HG03342 (cell line): Measurements from ENCODE around the gene CALHM3.
"Not testable (repeated sequence)": the region's sequence is repeated elsewhere in the genome, so short reads cannot be mapped to it uniquely, and the experiment has no call there.

ENCODE experiments used
- ATAC-seq: cut with Tn5 transposase; IDR thresholded peaks from one replicate; pipeline ENCODE4 v1.9.1; 2021; ENCODE audit warnings: mild to moderate bottlenecking, moderate library complexity; ENCODE audit not compliant: unreplicated experiment

Gene CALHM3, protein sequence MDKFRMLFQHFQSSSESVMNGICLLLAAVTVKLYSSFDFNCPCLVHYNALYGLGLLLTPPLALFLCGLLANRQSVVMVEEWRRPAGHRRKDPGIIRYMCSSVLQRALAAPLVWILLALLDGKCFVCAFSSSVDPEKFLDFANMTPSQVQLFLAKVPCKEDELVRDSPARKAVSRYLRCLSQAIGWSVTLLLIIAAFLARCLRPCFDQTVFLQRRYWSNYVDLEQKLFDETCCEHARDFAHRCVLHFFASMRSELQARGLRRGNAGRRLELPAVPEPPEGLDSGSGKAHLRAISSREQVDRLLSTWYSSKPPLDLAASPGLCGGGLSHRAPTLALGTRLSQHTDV

GRCh38 chr10:103479135-103479534, at the start of gene CALHM3:
Gene CALHM3, minus strand, starts transcription at chr10:103479240. Its CDS starts 208 bp downstream, at chr10:103479032.
- no peak for ATAC-seq

- no peak for ATAC-seq
These were observed 49.5 kb upstream of the CALHM3 start for GRCh38 chr10:103528549-103528948.

GRCh38 chr10:103527476-103527875, 48.4 kb upstream of the CALHM3 start:
- not testable (repeated sequence) for ATAC-seq

DNA sequence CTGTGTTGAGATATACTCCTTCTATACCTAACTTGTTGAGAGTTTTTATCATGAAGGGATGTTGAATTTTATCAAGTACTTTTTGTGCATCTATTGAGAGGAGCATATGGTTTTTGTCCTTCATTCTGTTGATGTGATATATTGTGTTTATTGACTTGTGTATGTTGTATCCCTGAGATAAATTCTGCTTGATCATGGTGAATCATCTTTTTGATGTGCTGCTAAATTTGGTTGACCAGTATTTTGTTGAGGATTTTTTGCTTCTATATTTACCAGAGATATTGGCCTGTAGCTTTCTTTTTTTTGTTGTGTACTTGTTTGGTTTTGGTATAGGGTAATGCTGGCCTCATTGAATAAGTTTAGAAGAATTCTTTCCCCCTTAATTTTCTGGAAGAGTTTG, 46.9 kb upstream of the CALHM3 start:
- no peak for ATAC-seq

DNA sequence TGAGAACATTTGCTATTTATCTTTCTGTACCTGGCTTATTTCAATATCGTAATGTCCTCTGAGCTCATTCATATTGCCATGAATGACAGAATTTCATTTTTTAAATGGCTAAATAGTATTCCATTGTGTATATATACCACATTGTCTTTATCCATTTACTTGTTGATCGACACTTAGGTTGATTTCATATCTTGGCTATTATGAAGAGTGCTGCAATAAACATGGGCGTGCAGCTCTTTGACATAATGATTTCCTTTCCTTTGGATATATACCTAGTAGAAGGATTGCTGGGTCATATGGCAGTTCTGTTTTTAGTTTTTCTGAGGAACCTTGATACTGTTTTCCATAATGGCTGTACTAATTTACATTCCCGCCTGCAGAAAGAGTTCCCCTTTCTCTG, 44.6 kb upstream of the CALHM3 start:
- no peak for ATAC-seq

GRCh38 chr10:103522006-103522405, 43.0 kb upstream of the CALHM3 start:
- ATAC-seq = not testable (repeated sequence)

DNA sequence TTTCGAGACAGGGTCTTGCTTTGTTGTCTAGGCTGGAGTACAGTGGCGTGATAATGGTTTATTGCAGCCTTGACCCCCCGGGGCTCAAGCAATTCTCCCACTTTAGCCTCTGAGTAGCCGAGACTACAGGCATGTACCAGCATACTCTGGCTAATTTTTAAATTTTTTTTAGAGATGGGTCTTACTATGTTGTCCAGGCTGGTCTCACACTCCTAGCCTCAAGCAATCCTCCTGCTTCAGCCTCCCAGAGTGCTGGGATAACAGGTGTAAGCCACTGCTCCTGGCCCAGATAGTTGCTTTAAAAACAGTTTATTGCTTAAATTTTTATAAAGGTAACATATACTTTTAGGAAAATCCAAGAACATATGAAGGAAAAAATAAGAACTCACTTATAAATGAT, 40.8 kb upstream of the CALHM3 start:
- no peak for ATAC-seq

DNA sequence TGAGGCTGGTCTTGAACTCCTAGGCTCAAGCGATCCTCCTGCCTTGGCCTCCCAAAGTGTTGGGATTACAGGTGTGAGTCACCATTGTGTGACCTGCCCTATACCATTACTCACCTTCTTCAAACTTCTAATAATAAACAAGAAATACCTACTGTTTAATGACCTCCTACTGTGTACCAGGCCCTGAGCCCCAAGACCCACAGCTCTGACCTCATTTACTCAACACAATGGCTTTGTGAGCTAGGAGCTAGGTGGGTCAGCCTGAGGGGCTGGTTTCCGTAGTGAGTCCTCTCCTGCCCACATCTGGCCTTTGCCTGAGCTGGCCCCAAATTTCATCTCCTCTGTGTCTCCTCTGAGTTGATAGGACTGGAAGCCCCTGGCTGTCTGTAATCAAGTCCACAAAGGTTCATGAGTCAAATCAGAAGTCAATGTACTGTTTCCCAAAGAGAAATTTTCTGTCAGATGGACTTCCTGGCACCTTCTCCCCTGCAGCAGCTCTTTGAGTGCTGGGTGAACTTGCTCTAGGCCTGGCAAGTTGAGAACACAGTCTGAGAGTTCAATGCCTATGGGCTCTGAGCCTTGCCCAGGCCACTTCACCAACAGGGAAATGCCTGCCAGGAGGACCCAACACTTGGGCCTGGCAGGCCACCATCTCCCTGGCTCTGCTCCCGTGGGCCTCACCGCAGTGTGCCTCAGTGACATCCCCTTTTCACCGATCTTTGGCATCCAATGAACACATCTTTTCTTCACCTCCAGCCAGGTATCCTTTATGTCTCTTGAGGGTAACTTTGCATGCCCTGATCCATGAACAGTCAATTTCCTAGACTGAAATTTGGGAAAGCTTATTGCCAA, 38.4 kb upstream of the CALHM3 start:
- ATAC-seq = no peak

GRCh38 chr10:103514244-103514643, 35.2 kb upstream of the CALHM3 start:
- no peak for ATAC-seq

GRCh38 chr10:103513380-103514060, 34.5 kb upstream of the CALHM3 start:
- ATAC-seq = no peak

DNA sequence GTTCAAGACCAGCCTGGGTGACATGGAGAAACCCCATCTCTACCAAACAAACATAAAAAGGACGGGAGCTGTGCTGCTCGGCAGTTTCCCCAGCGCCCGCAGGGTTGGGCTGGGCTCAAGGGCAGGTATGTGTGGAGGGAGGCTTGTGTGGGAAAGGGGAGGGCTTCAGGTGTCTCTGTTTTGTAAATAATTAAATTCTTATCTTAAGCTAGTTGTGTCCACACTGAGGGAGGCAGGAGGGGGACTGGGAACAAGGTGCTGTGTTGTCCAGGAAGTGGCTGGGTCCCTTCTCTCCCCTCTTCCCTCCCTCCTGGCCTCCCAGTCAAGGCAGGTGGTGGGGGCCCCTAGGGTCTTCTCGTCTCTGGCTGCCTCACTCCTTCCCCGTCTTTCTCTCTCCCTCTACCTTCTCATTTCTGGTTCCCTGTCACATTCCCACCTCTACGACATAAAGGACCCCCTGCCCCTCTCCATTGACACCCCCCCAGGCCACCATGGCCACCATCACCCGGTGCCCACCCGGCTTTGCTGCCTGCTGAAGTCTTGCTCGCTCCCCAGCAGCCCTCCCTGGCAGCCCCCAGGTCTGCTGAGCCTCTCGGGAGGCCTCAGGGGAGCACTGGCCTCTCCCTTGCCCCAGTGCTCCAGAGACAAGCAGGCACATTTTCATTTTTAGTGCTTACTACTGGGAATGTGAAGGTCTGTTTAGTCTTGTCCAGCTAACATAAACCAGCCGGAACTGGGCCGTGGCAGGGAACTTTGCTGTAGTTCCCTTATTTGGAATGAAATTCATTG, 33.7 kb upstream of the CALHM3 start:
- no peak for ATAC-seq

- no peak for ATAC-seq
These were observed 33.1 kb upstream of the CALHM3 start for GRCh38 chr10:103512166-103512565.

DNA sequence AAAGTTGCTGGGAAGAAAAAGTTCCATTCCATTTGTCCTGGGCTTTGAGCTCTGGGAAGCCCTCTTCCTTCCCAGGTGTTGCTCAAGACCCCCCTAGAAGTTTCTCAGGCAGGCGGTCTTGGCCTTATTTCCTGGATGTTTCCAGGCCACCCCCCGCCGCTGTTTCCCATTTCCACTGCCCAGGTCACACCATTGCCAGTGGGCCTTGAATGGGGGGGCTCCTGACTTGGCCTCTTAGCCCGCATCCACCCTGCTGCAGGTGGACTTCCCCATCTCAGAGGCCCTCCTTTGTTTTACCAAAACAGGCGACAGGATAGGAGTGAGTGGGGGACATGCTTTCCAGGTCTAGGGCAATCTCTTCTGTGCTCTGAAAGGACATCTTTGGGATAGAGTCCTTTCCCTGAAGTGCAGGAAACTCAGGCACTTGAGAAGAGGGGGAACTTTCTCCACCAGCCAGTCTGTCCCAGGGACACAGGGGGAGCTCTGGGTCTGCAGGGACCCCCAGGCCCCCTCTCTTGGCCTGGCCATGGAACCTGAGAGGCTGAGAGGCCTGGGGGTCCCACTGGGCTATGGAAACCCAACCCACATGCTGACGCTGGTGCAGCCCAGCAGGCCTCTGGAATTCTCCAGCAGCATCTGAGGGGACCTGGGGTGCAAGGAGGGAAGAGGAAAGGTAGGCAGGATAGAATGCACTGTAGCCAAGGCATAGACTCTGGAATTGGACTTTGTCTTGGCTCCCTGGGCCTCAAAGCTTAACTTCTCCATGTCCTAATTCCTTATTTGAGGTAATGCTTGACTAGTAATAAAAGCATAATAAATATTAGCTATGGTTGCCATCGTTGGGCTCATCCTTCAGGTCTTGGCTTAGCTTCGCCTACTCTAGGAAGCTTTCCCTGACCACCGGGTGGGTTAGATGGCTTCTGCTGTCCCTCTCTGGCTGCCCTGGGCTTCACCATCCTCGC, 32.0 kb upstream of the CALHM3 start:
- no peak for ATAC-seq

DNA sequence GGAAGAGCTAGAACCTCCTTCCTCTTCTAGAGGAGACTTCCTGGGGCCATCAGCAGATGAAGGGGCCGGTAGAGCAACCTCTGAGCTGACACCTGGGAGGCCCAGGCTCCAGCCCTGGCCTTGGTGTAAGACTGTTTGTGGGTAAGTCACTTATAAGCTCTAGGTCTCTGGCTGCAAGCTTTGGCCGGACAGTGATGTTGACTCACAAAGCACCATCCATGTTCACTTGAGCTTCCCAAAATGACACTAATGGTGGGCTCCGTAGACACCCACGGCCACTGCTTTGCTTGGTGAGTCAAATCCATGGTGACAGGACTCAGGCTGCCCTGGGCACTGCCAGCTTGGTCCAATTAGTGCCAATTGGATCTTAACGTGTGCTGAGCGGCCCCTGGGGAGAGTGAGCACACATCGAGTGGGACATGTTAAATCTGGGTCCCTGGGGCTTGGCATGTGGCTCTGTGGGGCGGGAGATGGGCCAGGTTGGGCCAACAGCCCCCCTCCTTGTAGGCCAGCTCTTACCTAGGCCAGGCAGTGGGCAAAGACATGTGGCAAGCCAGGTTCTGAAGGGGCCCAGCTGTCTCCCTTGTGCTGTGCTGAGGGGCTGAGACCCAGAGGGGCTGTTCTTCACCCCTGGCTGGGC, 31.1 kb upstream of the CALHM3 start:
- no peak for ATAC-seq

DNA sequence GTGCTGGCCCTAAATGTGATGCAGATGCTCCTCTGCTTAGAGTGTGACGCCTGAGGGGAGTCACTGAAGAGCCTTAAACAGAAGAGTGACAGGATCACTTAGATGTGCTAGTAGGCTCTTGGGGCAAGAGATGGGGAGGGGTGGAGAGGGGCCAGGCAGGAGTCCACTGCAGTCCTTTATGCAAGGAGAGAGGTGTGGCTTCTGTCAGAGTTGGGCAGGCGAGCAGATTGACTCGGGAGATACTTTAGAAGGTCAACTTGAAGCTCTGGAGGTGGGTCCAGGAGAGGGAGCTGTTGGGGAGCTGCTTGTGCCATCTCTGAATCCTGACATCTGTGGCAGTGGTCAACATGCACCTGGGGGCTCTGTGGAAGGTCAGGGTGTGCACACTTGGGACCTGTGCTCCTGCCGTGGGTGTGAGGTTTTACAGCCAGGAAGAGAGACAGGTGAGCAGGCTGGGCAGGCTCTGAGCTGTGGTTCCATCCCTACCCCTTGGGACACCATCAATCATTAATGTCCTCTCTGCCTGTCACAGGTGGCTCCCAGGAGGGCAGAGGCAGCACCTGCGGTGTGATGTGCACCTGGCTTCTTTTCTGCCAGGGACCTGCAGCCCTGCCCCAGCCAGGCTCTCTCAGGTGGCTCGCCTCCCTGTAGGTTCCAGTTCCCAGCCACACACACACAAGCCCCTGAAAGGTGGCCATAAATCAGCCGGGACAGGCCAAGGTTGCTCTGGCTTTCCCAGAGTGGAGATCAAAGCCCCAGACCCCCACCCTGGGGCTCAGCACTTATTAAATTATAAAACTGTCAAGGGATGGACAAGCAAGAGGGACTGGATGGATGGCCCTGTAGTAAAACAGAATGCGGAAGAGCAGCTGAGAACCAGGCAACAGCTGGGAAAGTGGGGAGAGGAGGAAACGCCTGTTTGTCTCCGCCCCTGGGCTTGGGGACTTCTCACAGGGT, 28.5 kb upstream of the CALHM3 start:
- no peak for ATAC-seq

DNA sequence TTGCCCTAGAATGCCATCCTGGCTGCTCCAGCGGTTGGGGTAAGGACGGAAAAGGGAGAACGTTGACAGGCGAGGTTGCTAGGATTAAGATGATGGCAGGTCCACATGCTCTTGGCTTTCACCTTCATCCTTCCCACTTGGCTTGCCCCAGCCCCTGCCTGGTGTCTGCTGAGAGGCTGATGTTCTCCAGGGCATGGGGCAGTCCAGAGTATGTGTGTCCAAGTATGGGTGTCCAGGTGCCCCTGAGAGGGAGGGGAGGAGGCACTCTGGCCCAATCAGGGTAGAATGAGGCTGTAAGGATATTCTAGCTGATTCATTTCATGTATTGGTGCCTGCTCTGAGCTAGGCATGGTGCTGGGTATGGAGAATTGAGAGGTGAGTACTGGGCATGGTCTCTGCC, 27.0 kb upstream of the CALHM3 start:
- no peak for ATAC-seq

- ATAC-seq = no peak
These were observed 25.2 kb upstream of the CALHM3 start for GRCh38 chr10:103504181-103504783.

- ATAC-seq = not testable (repeated sequence)
These were observed 24.7 kb upstream of the CALHM3 start for GRCh38 chr10:103503777-103504176.
